GM18519 (cell line): Measurements from ENCODE around the gene IGF2BP2.
A peak's percentile ranks its signal among the peaks of the same experiment; 100 is the strongest.
"Not testable (repeated sequence)": the region's sequence is repeated elsewhere in the genome, so short reads cannot be mapped to it uniquely, and the experiment has no call there.

Experiments used
- ATAC-seq: cut with Tn5 transposase; IDR thresholded peaks from one replicate; pipeline ENCODE4 v1.9.1; 2021; ENCODE audit warnings: mild to moderate bottlenecking, moderate library complexity; ENCODE audit not compliant: unreplicated experiment, low FRiP score

IGF2BP2 gene

DNA sequence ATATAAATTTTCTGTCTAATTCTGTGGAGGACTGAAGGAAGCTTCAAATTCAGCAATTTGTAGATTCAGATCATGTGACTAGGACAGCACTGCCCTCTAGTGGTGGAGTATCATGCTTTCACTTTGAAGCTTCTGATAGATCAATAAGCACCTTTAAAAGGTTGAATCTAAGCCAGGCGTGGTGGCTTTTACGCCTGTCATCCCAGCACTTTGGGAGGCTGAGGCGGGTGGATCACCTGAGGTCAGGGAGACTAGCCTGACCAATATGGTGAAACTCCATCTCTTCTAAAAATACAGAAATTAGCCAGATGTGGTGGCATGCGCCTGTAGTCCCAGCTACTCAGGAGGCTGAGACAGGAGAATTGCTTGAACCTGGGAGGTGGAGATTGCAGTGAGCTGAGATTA is 56.3 kb downstream of the IGF2BP2 start:
- ATAC-seq = not testable (repeated sequence)

DNA sequence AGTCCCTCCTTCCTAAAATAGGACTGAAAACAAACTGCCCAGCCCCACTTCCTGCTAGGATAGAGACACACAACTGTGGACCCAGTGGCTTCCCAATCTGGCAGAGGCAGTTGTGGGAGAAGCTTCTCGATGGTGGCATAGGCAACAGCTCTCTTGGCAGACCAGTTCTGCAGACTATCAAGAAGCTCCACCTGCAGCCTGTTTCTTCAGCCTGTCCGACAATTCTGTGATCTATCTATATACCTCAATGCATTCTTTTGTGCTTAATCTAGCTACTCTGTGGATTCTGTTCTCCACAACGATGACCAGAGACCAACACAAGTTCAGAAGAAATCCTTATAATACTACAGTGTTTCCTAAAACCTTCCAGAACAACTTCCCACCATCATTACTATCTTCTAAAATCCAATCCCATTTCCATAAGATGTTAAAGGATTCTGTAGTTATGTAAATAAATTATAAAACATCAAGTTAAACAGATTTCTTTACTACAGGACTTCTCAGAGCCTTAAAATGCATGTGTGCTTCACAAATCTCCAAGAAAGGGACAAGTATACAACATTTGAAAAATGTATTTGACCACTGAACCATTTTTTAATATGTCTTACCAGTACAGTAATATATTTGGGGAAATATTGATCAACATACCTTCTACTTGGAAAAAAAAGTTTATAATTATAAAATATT is 57.7 kb downstream of the IGF2BP2 start:
- ATAC-seq = no peak

DNA sequence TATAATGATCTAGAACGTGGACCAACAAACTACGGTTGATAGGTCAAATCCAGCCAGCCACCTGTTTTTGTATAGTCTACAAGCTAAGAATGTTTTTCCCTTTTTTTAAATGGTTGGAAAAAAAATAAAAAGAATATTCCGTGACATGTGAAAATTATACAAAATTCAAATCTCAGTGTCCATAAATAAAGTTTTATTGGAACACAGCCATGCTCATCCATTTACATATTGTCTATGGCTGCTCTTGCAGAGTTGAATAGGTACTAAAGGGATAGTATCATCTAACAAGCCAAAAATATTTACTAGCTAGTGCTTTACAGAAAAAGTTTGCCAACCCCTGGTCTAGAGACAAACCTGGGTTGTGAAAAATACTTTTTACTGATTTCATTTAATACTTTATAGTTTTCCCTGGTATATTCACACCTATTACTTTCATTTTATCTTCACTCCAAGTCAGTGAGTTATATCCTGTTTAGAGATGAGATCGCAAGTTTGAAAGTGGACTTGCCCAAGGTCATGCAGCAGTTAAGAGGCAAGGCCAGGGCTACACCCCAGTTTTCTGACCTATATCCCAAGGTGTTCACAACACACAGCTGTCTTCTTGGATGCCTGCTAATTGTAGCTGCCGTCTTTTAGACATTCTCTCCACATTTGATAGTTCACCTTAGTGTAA is 58.4 kb downstream of the IGF2BP2 start:
- no peak for ATAC-seq

DNA sequence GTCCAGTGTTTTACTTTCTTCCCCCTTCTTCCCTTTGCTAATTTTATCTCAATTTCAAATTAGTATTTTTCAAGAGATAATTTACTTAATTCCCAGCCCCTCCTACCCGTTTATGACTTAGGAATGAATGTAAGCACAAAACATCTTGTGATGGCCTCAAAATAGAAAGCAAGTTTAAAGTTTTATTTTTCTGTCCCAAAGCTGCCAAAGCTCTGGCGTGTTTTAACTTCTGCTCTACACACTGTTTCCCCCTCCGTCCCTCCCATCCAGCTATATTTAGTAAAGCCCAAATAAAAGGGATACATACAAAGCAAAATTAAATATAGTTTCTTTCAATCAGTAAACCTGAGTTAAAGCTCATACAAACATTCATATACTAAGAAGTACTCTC is 59.9 kb downstream of the IGF2BP2 start:
- ATAC-seq = no peak

DNA sequence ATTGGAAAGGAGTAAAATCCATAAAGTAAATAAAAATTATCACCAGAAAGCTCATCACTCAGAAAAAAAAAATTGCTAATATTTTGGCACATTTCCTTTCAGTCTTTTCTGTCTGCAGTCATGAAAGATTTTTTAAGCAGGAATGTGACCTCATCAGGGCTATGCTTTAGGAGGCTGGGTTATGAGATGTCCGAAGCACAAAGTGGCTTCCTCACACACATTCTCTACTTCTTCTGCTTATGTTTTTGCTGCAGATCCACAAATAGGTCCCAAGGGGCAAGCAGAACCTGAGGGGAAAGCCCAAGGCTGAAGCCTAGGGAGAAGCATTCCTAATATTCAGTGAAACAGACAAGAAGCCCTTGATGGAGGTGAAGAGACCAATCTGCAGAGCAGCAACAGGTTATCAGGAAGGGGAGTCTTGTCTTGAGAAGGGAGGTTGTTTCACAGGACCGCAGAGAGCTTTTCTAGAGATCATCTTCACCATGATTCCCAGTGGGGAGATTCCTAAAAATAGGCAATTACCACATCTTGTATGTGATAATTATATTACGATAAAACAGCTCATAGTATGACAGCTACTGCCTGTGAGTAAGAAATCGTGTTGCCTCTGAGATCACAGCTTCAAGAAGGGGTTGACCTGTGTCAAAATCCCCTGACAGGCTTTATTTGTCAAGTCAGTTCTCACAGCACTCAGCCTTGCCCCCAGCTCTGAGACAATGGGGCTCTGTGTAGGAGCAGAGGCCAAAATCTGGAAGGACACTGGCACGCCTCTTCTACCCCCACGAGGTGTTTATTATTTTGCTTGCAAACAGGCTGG is 60.5 kb downstream of the IGF2BP2 start:
- ATAC-seq = no peak

DNA sequence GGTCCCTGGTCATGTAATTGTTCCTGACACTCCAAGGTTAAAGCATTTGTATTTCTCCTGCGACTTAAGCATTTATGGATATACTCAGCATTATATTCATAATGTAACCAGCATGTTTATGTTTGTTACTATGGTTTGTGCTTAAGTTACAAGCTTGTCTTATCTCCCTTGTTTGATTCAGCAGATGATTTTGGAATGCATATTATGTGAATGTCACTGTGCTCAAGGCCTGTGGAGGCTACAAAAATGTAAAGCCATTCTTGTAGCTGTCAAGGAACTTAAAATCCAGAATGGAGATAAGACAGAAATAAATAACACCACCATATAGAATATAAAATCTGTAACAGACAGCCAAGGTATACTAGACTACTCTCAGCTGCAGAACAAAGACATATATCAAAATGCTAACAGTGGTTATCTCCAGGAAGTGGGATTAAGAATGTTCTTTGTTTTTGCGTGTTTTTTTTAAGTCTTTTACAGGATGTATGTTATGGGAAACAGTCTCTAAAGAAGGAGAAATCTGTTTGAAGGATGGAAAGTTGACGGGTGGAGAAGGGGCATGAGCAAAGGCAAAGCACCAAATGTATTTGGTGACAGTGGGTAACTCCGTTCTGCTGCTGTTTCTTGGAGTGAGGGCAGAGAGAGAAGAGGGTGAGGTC is 61.4 kb downstream of the IGF2BP2 start:
- ATAC-seq = no peak

DNA sequence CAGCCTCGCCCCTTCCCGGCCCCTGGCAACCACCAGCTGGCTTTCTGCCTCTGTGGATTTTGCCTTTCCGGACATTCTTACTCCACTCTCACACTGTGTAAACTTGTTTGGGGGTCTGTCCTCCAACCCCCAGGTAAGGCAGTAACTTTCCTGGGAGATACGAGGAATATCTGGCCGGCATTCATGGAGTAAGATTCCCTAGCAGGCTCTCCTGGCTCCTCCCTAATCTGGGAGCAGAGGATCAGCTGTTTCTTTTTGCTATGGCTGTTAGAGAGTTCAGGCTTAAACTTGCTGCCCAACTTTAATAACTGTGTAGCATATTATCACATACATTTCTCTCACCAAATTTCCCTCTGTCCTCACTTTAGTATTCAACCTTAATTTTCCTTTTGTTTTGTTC is 64.3 kb downstream of the IGF2BP2 start:
- ATAC-seq = no peak

DNA sequence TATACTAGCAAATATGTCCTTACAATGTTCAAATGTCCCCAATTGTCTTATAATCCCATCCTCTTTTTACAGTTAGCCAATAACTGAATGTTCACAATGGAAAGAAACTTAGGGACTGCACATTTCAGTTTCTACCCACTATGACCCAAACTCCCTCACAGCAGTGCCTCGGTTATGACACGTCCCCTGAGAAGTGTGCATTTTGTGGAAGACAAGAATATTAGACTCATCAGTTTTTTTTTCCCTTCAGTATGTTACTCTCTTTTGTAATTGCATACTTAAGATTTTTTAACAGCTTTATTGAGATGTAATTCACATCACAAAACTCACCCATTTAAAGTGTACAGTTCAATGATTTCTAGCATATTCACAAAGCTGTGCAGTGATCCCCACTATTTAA is 64.8 kb downstream of the IGF2BP2 start:
- ATAC-seq = no peak

DNA sequence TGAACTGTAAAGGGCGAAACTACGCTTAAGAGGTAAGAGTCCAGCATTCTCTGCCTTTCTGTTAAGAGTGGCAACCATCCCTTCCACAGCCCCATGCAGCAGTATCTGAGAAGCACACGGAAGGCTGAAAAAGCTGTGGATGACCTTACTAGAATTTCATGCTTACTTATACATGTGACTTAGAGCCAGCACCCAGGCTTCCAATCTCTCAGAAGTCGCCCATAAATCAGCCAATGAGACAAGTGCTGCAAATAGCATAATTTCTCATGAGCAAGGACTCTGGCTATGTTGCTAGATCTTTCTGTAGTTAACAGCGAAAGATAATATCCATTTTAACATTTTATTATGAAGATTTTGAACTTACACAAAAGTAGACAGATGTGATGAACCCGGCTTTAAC is 65.3 kb downstream of the IGF2BP2 start:
- ATAC-seq = no peak

DNA sequence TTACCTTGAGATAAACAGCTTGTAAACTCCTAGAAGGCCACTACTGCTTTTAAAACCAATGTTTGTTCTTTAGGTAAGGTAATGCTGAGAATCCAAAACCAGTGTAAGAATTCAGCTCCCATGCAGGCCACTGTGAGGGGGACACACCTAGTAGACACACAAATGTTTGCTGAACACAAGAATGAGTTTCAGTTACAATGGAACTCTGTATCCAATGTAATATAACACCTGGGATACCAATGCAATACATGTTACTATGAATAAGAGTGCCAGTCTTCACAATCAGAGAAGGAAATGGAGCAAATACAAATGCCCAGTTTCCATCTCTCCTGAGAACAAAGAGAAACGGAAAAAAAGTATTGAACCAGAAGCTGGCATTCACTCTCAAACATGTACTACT is 65.9 kb downstream of the IGF2BP2 start:
- no peak for ATAC-seq

DNA sequence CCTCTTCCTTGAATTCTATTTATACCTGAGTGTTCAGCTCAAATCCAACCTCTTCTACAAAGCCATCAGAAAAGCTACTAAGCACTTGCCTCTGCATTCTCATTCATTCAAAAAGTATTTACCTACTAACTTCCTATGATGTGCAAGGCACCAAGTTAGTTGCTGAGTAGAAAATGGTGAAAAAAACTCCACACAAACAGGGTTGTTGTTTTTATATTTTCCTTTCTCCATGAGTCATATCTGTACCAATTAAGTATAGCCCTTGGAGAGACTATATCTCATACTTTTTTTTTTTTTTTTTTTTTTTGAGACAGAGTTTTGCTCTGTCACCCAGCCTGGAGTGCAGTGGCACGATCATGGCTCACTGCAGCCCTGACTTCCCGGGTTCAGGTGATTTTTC is 67.7 kb downstream of the IGF2BP2 start:
- ATAC-seq = no peak

DNA sequence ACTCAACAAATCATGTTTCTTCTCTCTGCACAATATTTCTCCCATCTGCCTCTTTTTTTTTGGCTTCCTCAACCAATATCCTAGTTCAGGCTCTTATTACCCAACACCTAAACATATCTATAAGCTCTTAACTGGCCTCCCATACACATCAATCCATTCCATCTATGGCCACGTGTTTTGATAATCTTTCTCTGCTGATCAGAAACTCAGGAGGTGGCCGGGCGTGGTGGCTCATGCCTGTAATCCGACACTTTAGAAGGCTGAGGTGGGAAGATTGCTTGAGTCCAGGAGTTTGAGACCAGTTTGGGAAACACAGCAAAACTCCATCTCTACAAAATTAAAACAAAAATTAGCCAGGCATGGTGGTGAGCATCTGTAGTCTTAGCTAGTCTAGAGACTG is 68.4 kb downstream of the IGF2BP2 start:
- no peak for ATAC-seq

DNA sequence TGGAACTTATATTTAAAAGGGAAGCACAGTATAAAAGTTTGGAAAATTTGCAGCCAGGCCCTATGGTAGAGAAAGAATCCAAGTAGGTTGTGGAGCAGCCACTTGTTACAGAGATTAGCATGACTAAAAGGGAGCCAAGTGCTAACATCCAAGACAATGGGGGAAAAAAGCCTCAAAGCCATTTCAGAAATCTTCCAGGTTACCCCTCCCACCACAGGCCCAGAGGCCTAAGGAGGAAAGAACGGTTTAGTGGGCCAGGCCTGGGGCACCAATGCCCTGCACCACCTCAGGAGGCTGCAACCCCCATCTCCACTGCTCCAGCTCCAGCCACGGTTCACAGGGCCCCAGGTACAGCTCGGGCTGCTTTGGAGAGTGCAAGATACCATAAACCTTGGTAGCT is 69.9 kb downstream of the IGF2BP2 start:
- no peak for ATAC-seq

DNA sequence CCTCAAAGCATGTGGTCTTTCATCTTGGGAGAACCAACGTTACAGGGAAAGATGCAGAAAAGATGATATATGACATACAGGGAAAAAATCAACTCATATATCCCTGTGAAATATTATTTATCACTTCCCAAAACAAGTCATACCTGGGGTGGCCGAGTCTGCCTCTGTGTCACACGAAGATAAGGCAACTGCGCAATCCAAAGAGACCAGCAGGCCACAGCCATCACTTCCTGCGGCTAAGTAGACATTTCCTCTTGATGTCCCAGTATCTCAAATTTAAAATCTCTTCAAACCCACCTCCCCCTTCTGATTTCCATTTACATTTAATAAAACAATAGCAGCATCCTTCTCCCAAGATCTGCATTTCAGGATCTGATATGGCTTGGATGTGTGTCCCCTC is 71.5 kb downstream of the IGF2BP2 start:
- no peak for ATAC-seq

DNA sequence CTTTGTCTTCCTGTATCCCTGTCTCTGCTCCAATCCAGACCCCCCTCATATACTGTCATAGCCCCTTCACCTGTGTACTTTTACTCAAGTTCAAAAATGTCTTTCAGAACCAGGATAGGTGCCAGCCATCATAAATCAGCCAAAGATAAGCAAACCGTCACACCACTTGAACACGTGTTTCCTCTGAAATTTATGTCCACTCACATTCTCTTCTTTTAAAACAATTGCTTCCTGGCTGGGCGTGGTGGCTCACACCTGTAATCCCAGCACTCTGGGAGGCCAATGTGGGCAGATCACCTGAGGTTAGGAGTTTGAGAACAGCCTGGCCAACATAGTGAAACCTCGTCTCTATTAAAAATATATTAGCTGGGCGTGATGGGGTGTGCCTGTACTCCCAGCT is 74.1 kb downstream of the IGF2BP2 start:
- ATAC-seq = no peak

DNA sequence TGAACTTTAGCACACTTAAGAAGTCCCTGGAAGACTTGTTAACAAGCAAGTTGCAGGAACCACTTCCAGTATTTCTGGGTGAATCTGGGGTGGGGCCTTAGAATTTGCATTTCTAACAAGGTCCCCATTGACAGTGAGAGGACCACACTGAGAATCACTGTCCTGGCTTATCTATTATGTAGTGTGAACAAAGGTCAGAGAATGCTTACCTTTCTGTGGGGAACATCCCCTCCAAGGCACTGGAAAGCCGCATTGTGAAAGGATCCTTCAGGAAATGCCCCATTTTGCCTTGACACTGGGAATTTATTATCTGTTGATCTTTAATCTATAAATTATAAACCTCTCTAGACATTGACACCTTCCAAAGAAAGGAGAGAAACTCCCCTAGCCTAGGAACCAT is 74.8 kb downstream of the IGF2BP2 start:
- no peak for ATAC-seq

DNA sequence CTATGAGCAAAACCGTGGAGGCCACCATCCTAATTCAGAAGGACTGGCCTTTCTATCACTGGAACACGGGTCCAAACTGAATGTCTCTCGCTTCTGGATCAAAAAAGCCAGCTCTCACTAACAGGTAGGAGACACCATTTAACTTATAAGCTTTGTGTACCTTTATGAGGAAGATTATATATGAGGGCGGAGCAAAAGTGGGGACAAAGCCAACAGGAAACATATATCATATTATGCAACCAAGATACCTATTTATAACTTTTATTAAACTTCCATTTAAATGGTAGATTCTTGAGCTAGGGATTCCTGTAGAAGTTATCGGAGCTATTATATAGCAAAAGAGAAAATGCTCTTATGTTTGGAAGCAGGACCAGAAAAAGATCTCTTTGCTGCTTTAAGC is 78.4 kb downstream of the IGF2BP2 start:
- no peak for ATAC-seq

DNA sequence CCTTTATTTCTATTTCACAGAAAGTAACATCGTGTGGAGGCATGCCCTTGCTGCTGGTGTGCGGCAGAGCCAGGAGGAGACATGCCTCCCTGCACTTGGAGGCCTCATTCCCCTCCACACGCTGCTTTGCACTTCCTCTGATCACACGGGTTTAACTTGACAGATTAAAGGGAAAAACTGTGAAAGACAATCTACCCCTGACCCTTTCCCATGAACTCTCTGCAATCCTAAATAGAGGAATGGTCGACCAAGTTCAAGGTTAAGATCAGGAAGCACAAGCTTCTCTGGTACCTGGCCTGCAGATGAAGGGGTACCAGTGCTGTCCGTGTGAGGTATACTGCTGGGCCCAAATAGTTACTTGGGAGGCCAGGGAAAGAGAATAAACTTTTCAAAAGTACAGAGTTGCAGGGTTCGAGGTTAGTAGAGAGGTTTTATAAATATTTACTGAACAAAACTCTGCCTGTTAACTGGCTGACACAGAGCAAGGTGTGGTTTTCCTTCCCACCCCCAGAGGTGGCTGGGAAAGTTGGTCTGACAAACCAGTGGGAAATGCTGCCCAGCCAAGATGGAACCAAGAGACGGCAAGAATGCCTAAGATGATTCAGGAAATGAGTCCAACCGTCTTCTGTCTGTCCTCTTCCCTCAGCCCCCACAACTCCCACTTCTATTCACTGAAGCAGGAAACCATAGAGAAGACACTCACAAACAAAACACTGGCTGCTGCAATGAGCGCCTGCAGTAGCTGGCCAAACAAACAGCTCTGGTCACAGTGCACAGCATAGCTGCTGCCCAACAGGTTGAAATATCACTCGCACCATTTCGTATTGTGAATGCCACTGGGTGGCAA is 79.6 kb downstream of the IGF2BP2 start:
- ATAC-seq = peak; percentile 44

DNA sequence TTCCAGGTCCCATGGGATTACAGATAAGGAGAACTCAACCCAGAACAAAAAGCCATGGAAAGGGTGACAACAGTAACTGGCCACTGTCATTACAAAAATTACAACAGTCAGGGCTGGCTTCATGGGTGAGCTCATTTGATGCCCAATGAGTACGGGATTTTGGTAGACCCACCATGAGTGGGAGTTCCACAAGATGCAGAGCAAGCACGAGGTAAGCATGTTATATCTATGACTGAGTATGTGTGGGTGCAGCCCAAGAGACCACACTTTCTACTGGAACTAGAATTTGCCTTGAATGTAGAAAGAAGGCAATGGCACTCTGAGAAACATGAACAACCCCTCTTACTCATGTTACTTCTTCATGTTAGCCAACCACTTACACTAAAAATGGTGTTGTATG is 83.3 kb downstream of the IGF2BP2 start:
- no peak for ATAC-seq

DNA sequence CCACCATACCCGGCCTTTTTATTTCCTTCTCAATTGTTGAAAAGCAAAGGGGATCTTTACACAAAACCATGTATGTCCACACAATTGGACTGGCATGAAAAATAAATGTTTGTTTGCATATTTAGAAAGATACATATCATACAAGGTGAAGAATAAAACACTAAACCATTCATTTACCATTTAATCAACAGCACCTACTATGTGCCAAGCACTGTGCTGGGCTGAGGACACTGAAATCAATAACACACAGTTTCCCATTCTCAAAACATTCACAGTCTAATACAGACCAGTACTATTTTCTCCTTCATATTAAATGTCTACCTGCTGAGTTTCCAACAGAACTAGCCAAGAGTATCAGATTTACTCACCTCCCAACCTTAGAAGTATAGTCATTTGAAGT is 84.7 kb downstream of the IGF2BP2 start:
- ATAC-seq = no peak
